NCI-H226 (cell line): ENCODE data around the gene GRID1.
"Not testable (repeated sequence)": the region's sequence is repeated elsewhere in the genome, so short reads cannot be mapped to it uniquely, and the experiment has no call there.

Experiments
- DNase-seq: peaks from one replicate; pipeline ENCODE4 v3.0.0-alpha.2; 2015

The GRID1 gene

DNA sequence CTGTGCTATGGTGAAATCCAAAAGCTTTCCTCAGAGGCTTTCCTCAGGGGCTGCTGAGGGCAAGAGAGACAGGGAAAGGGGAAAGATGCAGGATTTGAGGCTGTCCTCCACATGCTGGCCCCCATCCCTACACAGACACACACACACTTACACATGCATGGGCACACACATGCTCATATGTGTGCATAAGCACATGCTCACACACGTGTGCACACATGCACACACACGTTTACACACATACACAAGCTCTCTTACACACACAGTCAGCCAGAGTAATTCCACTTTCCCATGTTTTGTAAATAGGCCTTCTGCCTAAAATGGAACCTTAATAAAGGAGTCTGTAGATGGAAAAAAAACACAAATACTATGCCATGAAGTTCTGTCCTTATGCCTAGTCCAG lies 312.9 kb downstream of the GRID1 start:
- no peak for DNase-seq

DNA sequence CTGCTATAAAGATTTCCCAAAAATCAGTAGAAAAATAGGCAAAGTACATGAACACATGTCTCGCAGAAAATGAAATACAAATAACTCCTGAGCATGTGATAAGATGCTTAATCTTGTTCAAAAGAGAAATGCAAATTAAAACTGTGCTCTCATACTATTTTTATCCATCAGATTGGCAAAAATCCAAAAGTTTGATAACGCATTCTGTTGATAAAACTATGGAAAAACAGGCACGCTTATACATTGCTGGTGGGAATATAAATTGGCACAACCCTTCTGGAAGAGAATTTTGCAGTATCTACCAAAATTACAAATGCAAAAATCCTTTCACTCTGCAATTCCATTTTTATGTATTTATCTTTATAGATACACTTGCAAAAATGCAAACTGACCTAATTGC lies 315.0 kb downstream of the GRID1 start:
- no peak for DNase-seq

DNA sequence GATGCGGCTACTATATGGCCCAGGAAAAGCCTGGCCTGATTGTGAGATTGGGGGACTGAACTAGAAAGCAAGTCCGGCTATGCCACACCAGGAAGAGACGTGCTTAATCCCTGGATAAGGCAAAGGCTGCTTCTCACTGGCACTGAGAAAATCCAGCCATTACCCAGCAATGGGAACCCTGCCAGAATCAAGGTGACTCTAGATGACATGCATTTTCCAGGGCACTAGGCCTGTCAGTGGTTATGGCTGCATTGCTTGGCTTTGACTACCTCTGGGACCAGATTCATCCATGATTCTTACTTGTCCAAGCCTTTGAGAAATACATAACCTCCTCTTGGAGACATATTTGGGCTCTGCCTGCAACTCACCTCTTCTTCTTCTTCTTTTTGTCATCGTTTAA lies 317.2 kb downstream of the GRID1 start:
- DNase-seq: no peak

DNA sequence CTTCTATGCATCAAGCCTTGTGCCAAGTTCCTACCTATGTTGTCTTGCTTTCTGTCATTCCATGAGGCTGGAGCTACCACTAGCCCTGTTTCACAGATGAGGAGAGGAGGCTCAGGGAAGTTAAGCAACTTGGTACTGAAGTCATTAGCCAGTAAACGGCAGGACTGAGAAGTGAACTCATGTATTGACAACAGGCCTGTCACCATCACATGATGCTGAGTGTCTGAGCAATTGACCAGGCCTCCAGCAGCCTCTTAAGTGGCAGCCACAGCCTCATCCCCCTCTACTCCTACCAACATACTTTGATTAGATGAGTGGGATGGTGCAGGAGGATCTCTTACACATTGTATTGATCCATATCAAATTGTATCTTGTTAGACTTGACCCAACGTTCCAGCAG lies 317.6 kb downstream of the GRID1 start:
- no peak for DNase-seq

DNA sequence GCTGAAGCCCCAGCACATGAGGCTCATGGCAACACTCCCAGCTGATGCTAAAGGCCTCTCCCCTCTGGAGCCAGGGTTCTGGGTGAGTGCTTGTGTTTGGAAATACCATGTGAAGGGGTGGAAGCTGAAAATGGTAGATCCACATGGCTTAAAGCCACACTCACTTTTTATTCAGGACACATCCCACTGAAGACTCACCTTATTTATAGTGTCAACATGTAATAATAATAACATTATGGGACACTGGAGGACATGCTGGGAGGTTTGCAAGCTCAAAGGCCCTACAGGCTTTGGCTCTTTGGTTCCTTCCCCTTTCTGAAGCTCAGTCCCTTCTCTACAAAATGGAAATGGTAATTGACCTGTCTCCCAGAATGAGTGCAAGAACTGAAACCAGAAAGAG lies 318.0 kb downstream of the GRID1 start:
- DNase-seq: no peak

DNA sequence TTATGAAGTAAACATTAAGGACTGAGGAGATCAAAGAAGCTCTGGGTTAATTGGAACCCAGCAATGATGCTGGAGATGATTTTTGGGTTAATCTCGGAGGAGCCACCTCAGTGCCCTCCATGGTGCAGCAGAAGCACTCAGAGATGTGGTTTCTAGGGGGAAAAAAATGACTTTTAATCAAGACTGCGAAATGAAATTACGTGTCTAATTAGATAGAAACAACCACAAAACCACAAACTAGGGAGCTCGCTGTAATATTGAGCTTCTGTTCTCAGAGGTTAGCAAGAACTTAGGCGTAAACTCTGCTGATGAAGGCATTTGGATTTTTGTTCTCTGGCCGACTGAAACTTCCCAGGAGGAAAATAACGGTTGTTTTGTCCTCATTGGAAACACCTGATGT lies 319.0 kb downstream of the GRID1 start:
- no peak for DNase-seq

DNA sequence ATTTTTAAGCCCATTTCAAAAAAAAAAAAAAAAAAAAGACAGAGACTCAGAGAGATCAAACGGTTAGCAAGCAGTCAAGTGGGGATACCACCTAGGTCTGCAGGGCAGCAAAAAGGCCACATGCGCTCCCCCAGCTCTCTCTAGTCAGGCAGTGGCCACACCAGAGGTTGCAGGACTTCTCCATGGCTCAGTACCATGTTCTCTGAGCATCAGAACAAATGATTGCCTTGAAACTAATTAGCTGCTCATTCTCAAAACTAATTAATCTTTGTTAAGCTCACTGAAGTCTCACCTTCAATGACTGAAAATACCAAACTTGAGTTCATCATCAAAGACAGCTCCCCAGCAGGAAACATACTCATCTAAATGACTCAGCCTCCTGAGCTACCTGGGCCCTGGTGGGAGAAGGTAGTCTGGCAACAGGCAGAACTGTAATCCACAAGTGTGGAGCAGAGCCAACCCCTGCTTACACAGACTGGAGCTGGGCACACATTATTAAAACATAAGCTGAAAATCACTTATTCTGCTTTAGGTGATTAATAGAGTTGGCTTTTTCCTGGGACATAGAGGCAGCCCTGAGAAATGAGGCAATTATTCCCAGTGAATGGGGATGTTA lies 319.6 kb downstream of the GRID1 start:
- DNase-seq: no peak

DNA sequence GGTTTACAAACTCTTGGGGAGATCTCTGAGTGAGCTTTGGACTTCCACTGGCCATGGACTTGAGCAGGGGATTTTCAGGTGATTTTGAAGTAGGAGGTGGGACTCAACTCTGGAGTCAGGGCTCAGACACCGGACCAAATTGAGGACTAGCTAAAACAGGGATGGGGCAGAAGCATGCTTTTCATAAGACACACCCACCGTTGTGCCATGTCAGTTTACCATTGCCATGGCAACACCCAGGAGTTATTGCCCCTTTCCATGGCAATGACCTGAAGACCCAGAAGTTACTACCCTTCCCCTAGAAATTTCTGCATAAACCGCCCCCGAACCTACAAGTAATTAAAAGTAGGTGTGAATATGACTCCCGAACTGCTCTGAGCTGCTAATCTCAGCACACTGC lies 320.7 kb downstream of the GRID1 start:
- DNase-seq: no peak

DNA sequence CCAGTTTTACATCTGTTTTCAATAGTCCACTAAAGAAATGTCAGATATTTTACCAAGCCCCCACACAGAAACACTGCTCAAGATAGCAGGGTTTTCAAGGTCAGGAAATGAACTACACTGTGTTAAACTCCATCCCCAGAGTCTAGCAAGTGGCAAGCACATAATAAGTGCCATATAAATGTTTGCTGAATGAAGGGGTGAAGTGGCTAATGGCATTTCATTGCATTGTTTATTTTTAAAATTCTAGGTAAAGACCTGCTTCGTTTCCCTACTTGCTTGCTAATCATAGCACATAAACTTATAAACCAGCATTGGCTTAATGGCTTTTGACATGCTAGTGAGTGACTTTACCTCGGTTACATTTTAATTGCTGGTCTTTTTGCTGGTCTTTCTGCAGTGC lies 322.6 kb downstream of the GRID1 start:
- DNase-seq: no peak

DNA sequence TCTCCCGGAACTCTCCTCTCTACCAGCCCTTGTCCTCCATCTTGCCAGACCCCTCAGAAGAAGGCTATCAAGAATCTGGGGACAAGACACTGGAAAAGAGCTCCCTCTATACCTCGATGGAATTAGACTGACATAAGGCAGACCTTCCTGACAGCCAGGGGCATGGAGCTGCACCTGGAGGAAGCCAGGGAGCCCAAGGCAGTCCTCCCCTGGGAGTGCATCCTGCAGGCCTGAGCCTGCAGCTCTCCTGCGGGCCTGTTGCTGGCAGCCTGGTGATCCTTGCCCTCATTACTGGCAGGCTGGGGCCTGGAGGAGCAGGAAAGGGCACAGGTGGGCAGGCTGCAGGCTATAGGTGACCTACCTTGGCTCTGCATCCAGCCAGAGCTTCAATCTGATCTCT lies 323.4 kb downstream of the GRID1 start:
- DNase-seq: no peak

DNA sequence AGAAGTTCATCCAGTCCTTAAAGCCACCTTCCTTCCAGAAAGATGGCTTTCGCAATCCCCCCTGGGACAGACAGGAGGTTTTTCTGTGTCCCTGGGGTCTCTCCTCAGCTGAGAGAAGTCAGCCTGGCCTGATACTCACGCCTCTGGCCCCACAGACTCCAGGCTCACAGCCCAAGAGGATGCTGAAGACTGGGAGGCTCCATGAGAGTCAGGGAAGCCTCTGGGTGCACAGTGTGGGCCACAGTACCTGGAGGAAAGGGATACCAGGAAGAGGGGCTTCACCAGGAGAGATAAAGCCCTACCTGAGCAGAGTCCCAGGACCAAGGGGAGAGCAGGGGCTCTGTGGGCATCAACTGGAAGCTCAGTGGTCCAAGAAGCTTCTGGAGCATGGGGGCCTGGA lies 324.4 kb downstream of the GRID1 start:
- no peak for DNase-seq

DNA sequence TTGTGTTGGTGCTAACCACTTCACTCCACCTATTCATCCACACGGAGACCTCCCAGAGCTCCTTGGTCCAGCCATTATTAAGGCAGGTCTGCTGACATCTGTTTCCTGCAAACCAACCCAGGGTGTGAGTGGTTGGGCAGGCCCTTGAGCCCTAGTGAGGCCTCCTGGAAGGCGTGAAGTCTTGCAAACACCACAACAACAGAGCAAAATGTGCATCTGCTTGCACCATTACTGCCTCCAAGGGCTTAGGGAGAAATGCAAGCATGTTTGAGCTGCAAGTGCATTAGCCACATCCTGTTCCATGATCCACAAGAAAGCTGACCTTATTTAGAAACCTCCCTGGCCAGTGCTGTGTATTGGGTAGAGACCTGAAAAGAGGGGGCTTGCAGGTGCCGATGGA lies 325.5 kb downstream of the GRID1 start:
- DNase-seq: no peak

DNA sequence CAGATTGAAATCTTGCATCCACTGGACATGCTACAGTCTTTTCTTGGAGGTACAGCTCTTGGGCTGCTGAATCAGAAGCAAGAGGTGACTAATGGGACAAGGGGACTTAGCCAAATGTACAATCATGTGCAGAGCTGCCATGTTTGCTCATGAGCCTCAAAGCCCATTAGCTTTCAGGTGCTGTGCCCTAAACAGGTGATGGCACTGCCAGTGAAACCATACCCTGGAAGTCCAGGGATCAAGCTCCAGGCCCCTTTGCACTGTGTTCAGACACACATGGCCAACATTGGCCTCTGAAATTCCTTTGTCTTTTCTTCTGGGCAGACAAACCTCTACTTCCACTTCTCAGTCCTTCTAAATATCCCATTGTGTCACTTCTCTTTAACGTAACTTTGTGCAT lies 328.2 kb downstream of the GRID1 start:
- DNase-seq: no peak

DNA sequence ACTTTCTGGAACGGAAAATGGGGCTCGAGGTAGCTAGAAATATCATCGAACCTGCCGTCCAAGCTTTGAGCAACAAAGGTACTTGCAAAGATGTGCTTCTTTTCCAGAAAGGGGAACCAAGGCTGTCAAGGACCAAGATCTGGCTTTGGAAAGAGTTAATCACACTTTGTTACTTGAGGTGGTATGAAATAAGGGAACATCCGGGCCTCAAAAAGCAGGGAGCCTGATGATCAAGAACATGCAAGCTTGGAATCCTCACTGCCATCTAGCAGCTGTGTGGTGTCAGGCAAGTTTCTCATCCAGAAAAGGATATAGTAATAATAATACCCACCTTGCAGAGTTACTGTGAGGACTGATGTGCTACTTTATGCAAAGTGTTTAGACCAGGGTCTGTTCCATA lies 329.5 kb downstream of the GRID1 start:
- DNase-seq: no peak

DNA sequence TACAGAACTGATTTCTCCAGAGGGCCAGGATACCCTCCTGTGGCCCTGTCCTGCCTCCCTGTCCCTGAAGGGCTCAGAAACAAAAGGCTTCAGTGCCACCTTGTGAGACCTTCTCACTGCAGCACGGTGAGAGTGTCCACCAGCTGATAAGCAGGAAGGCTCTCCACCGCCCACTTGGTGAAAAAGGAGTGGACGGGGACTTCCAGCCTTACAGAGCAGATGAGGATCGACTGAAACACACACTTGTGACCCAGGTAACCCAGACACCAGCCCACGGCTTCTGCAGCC lies 330.1 kb downstream of the GRID1 start:
- no peak for DNase-seq

DNA sequence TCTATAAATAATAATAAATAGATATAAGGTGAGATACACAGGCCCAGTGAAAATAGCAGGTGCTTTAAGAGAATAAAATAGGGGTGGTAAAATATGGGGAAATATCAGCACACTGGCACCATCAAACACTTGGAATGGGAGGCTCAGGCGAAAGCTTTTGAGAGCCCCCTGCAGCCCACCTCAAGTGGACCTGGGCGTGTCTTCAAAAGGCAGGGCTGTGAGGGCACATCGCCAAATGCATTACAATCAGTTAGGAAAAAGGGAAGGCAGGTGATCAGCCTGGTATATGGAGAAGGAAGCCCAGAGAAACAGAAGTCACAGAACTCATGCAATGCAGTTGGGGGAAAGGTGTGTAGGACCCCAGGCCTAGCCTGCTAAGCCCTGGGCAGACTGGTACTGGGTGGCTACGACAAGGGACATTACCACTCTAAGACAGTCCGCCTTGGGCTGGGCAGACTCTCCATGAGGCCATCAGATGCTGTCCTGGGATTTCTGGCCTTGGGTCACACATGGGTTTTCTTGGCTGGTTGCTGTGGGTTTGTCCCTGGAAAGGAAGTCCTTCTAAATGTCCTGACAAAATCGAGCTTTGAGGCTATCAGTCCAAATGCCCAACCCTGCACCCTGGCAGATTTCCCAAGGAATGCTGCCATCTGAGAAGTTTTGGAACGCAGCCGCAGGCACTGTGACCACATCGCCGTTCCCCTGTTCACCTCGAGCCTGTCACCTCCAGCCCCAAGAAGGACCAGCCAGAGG lies 330.6 kb downstream of the GRID1 start:
- no peak for DNase-seq

DNA sequence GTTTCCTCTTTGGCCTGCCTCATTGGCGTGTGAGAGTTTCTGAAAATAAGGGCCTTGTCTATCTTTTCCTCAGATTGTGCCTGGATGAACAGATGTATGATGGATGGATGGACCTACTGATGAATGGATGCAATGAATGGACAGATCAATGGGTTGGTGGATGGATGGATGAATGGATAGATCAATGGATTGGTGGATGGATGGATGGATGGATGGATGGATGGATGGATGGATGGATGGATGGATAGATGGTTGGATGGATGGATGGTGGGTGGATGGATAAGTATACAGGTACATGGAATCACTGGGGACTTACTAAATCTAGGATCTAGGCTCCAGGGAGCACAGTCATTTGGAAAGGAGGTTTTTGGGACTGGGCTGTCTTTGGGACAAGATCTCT lies 331.9 kb downstream of the GRID1 start:
- no peak for DNase-seq

DNA sequence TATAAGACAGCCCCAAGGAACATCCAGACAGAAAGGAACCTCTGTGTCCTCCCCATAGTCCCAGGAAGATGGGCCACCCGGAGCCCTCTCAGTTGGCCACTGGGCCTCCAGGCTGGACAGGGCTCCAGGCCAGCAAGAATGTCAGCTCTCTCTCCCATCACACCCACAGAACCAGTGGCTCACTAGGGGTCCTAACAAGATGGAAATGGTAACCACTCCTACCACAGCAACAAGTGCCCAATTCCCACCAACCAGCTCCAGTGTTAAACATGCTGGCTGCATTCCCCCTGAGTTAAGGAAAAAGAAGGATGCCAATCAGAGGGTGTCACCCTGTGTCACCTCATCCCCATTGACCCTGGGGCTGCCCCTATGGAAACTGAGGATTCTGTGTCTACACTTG lies 333.0 kb downstream of the GRID1 start:
- DNase-seq: no peak

DNA sequence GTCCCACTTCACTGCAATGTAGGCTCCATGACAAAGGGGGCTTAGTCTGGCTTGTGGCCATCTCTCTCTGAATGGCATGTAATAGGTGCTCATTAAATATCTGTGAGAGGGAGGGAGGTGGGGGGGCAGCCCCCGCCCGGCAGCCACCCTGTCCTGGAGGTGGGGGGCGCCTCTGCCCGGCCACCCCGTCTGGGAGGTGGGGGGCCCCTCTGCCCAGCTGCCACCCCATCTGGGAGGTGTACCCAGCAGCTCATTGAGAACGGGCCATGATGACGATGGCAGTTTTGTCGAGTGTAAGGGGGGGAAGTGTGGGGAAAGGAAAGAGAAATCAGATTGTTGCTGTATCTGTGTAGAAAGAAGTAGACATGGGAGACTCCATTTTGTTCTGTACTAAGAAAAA lies 334.5 kb downstream of the GRID1 start:
- DNase-seq: not testable (repeated sequence)

DNA sequence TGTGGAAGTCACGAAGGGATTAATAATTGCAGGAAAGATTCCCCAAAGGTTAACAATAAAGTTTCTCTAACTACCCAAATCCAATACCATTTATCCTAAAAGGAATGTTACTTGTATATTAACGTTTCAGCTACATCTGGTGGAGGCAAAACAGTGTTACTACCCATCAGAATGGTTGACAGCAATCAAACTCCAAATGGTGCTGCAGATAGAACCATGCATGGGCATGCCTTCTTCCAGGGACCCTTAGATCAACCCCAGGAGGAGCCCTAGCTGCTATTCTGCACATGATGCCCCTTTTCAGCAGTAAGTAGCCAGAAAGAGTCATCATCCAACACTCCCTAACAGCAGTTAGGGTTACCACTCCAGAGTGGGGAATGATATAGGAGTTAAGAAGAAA lies 336.3 kb downstream of the GRID1 start:
- DNase-seq: no peak

DNA sequence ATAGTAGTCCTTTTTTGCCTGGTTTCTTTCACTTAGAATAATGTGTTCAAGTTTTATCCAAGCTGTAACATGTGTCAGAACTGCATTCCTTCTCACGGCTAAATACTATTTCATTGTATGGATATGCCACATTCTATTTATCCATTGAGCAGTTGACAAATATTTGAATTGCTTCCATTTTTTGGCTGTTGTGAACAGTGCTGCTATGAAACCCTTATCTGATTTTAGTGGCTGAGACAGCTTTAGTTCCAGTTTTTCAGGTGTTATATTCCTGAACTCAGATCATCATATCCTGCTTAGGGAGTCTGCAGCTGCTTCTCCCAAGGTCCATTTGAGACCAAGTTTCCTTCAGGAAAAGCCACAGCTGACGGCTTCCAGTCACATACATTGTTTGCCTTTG lies 339.2 kb downstream of the GRID1 start:
- no peak for DNase-seq

DNA sequence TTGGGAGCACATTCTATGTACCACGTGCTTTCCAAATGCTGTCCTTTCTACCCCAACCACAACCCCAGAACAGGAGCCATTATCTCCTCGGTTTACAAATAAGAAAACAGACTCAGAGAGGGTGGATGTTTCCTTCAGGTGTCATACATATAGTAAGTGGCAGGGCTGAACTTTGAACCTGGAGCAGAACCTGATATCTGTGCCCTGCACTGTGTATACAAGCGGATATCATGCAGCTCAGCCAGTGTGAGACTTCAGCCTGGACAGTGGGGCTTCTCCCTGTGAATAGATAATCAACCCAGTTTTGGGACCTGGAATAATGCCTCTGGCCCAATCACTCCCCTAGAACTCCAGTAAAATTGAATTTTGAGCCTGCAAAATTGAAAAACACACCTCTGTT lies 341.1 kb downstream of the GRID1 start:
- DNase-seq: no peak

DNA sequence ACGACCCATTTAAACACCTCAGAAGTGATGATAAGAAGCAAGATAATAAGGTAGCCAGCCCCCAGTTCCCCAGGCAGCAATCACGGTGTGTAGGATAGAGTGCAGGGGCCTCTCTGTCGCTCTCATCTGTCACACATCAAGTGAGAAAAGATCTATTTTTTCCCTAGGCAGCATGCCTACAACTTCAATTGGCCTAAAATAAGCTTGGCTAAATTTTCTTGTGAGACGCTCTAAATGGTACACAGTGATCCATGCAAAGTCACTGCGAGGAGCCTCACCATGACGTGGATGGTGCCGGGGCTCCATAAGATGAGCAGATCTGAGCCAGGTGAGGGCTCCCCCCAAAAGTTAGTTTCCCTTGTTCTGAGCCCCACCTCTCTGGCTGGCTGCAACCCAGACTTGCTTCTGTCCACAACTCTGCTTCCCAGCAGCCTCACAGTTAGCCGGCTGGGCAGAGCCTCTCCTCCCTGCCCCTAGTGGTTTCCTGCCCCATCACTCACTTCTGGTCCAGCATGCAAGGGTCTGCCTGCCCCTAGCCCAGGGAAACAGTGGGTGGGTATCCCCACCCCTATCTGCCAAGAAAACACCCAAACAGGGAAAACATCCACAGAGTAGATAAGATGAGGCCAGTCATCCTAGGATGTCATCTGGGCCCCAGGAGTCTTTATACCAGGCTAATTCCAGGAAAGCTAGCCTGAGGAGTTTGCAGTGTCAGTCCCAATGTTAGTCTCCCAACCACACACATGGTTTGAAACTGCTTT lies 342.1 kb downstream of the GRID1 start:
- no peak for DNase-seq

DNA sequence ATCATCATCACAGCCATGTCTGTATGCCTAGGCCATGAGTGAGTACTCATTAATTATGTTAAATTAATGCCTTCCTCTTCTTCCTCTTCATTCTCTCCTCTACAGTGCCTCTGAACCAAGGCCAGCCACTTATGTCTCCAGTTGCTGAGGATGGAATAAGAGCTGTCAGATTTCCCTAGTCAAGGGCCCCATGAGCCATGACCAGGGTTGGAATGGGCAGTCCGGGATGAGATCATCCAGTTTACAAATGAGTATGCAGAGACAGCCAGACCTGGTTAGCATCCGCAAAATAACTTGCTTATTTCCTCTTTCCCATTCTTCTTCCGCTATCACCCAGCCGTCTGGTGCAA lies 342.7 kb downstream of the GRID1 start:
- DNase-seq: no peak

DNA sequence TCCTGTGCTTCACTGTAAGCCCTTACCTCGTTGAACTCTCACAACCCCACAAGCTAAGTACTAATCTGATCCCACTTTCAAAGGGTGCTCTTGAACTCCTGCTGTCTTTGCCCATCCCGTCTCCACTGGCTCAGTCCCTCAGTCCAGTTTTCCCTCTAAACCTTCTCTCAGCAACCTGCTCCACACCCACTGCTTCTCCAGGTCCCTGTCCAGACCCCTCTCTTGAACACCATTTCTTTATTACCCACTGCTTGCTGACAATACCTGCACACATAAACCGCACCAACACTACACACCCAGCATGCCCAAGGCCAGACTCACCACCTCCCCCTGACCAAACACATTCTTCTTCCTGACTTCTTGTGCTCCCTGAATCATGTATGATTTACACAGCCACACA lies 343.3 kb downstream of the GRID1 start:
- no peak for DNase-seq
